H9 (cell line): ENCODE measurements around the gene KREMEN2. TPM values are rescaled to one million over a fixed set of nuclear protein-coding genes. Genes with fewer than 3 reads are reported as not detected.

ENCODE experiments used
- DNase-seq: peaks from one replicate; pipeline ENCODE4 v3.0.0-alpha.2; 2017
- H2AFZ ChIP-seq: one replicate; pipeline ENCODE4 v1.6.1; 2013; ENCODE audit warnings: mild to moderate bottlenecking, low read length, control low read depth, moderate library complexity
- H2AK5ac ChIP-seq: 2 replicates; pipeline ENCODE4 v1.6.1; 2013; ENCODE audit warnings: low read length, control low read depth, mixed read lengths; ENCODE audit not compliant: insufficient read length
- H2BK120ac ChIP-seq: one replicate; pipeline ENCODE4 v1.6.1; 2013; ENCODE audit warnings: low read depth, mild to moderate bottlenecking, low read length, control low read depth, inconsistent platforms; ENCODE audit not compliant: poor library complexity, severe bottlenecking
- H2BK12ac ChIP-seq: 2 replicates; pipeline ENCODE4 v1.6.1; 2013; ENCODE audit warnings: low read length, control low read depth, mixed read lengths, low read depth; ENCODE audit not compliant: insufficient read length
- H2BK15ac ChIP-seq: 2 replicates; pipeline ENCODE4 v1.6.1; 2013; ENCODE audit warnings: low read depth, low read length, control low read depth
- H2BK20ac ChIP-seq: one replicate; pipeline ENCODE4 v1.6.1; 2013; ENCODE audit warnings: low read depth, mild to moderate bottlenecking, low read length, control low read depth, inconsistent platforms; ENCODE audit not compliant: poor library complexity, severe bottlenecking
- H2BK5ac ChIP-seq: 2 replicates; pipeline ENCODE4 v1.6.1; 2013; ENCODE audit warnings: low read length, control low read depth, mixed read lengths; ENCODE audit not compliant: insufficient read length
- H3K14ac ChIP-seq: 2 replicates; pipeline ENCODE4 v1.6.1; 2013; ENCODE audit warnings: low read length, control low read depth; ENCODE audit not compliant: insufficient read depth
- H3K18ac ChIP-seq: 2 replicates; pipeline ENCODE4 v1.6.1; 2013; ENCODE audit warnings: low read depth, mild to moderate bottlenecking, mixed read lengths, low read length, control low read depth; ENCODE audit not compliant: insufficient read length
- H3K23ac ChIP-seq: 2 replicates; pipeline ENCODE4 v1.6.1; 2013; ENCODE audit warnings: low read length, control low read depth, mixed read lengths, low read depth; ENCODE audit not compliant: insufficient read length
- H3K23me2 ChIP-seq: 2 replicates; pipeline ENCODE4 v1.6.1; 2013; ENCODE audit warnings: low read depth, mild to moderate bottlenecking, mixed read lengths, low read length, control low read depth; ENCODE audit not compliant: insufficient read length, poor library complexity, severe bottlenecking
- H3K27ac ChIP-seq: 2 replicates; pipeline ENCODE4 v1.5.1; 2013; ENCODE audit warnings: low read length, control low read depth, mixed read lengths, low read depth; ENCODE audit not compliant: insufficient read length
- H3K27me3 ChIP-seq: 2 replicates; pipeline ENCODE4 v1.6.1; 2013; ENCODE audit warnings: low read length, control low read depth, inconsistent platforms; ENCODE audit not compliant: insufficient read depth
- H3K4ac ChIP-seq: 2 replicates; pipeline ENCODE4 v1.6.1; 2013; ENCODE audit warnings: low read depth, mild to moderate bottlenecking, control low read depth, inconsistent platforms, low read length, moderate library complexity
- H3K4me1 ChIP-seq: 2 replicates; pipeline ENCODE4 v1.6.1; 2013; ENCODE audit warnings: low read length, control low read depth, inconsistent platforms; ENCODE audit not compliant: insufficient read depth
- H3K4me2 ChIP-seq: 2 replicates; pipeline ENCODE4 v1.6.1; 2013; ENCODE audit warnings: low read length, control low read depth, mixed read lengths; ENCODE audit not compliant: insufficient read length, insufficient read depth
- H3K56ac ChIP-seq: 2 replicates; pipeline ENCODE4 v1.6.1; 2013; ENCODE audit warnings: low read depth, mild to moderate bottlenecking, mixed read lengths, low read length, control low read depth; ENCODE audit not compliant: insufficient read length
- H3K79me1 ChIP-seq: 2 replicates; pipeline ENCODE4 v1.6.1; 2013; ENCODE audit warnings: low read depth, mild to moderate bottlenecking, moderate library complexity, low read length, control low read depth, inconsistent platforms; ENCODE audit not compliant: insufficient read depth, poor library complexity, severe bottlenecking
- H3K79me2 ChIP-seq: 2 replicates; pipeline ENCODE4 v1.6.1; 2013; ENCODE audit warnings: low read length, control low read depth, inconsistent platforms; ENCODE audit not compliant: insufficient read depth
- H3K9ac ChIP-seq: 2 replicates; pipeline ENCODE4 v1.6.1; 2013; ENCODE audit warnings: low read length, control low read depth, mixed read lengths; ENCODE audit not compliant: insufficient read length; ENCODE audit errors: extremely low read depth
- H3K9me3 ChIP-seq: one replicate; pipeline ENCODE4 v1.6.1; 2013; ENCODE audit warnings: low read depth, low read length, inconsistent platforms; ENCODE audit not compliant: control insufficient read depth
- H3T11ph ChIP-seq: one replicate; pipeline ENCODE4 v1.6.1; 2013; ENCODE audit warnings: mild to moderate bottlenecking, low read length, control low read depth, inconsistent platforms
- H4K20me1 ChIP-seq: one replicate; pipeline ENCODE4 v1.6.1; 2013; ENCODE audit not compliant: control insufficient read depth, insufficient read length, insufficient read depth
- H4K5ac ChIP-seq: 2 replicates; pipeline ENCODE4 v1.6.1; 2013; ENCODE audit warnings: low read depth, mild to moderate bottlenecking, mixed read lengths, low read length, control low read depth; ENCODE audit not compliant: insufficient read length
- H4K8ac ChIP-seq: replicated peaks from 2 replicates; pipeline ENCODE4 v1.6.1; 2013; ENCODE audit warnings: low read length, control low read depth, mixed read lengths, low read depth; ENCODE audit not compliant: insufficient read length
- H4K91ac ChIP-seq: 2 replicates; pipeline ENCODE4 v1.6.1; 2013; ENCODE audit warnings: low read depth, mild to moderate bottlenecking, moderate library complexity, mixed read lengths, low read length, control low read depth; ENCODE audit not compliant: insufficient read length
- H3K27ac Mint-ChIP-seq, 3 experiments: 2 replicates in 2 of 3; 3 replicates in 1 of 3; pipeline ENCODE4 v1.8.0; 2020 to 2021; ENCODE audit warnings: mixed read lengths in 3 of 3, mild to moderate bottlenecking in 1 of 3, moderate library complexity in 1 of 3
- H3K27me3 Mint-ChIP-seq: 2 replicates; pipeline ENCODE4 v1.8.0; 2021; ENCODE audit warnings: low read depth, mild to moderate bottlenecking, moderate library complexity, mixed read lengths
- H3K36me3 Mint-ChIP-seq, 3 experiments: 2 replicates in 2 of 3; 3 replicates in 1 of 3; pipeline ENCODE4 v1.8.0; 2020 to 2021; ENCODE audit warnings: low read depth in 3 of 3, mixed read lengths in 3 of 3; ENCODE audit not compliant: insufficient read depth in 1 of 3
- H3K4me1 Mint-ChIP-seq, 2 experiments: 2 replicates each; pipeline ENCODE4 v1.8.0; 2020; ENCODE audit warnings: mixed read lengths in 2 of 2
- H3K4me3 Mint-ChIP-seq, 2 experiments: 2 replicates in 1 of 2; 3 replicates in 1 of 2; pipeline ENCODE4 v1.8.0; 2020 to 2021; ENCODE audit warnings: mild to moderate bottlenecking in 2 of 2, mixed read lengths in 2 of 2, moderate library complexity in 1 of 2
- H3K9me3 Mint-ChIP-seq, 2 experiments: 2 replicates in 1 of 2; 3 replicates in 1 of 2; pipeline ENCODE4 v1.8.0; 2020; ENCODE audit warnings: mild to moderate bottlenecking in 2 of 2, mixed read lengths in 2 of 2, moderate library complexity in 1 of 2
- CTCF ChIP-seq: fragments of 200-600 bp; sonication (generic); conservative IDR thresholded peaks from 3 replicates; pipeline ENCODE4 v1.8.0; 2021; ENCODE audit warnings: antibody characterized with exemption, mild to moderate bottlenecking
- WGBS: extraction: QIAGEN DNeasy Blood & Tissue Kit; methylation state at CpG from one replicate; pipeline ENCODE4 v1.1.7; 2013; ENCODE audit warnings: missing lambda C conversion rate, low lambda C conversion rate, mixed read lengths; ENCODE audit not compliant: insufficient read length; ENCODE audit errors: extremely low coverage; 5-methylcytosine and 5-hydroxymethylcytosine counted together
- total RNA-seq: library from RNA; stranded (reverse); gene quantifications from 2 replicates; pipeline ENCODE4 v1.2.1, GENCODE V29; 2021

The KREMEN2 gene
- total RNA-seq, 1 experiment from 2014 or later: 12.8 TPM

- peaks cover 10 to 26% (median 22%) of the 10 kb centered on the region in 3 experiments for H3K36me3 Mint-ChIP-seq
- H3K56ac ChIP-seq: no peak overlapping the region
- H4K8ac ChIP-seq: no peak overlapping the region
- no peak overlapping the region for H3K4me3 Mint-ChIP-seq
- H3K9me3 Mint-ChIP-seq: no peaks in the 10 kb centered on the region
- H3K4me2 ChIP-seq: no peak overlapping the region
- no peak overlapping the region for H3K27ac ChIP-seq
- H2BK15ac ChIP-seq: no peak overlapping the region
- no peaks in the 10 kb centered on the region for H3K27me3 ChIP-seq
- H3K4me1 Mint-ChIP-seq: no peaks in the 10 kb centered on the region
- H3T11ph ChIP-seq: no peak overlapping the region
- no peak overlapping the region for H2BK12ac ChIP-seq
- H3K14ac ChIP-seq: no peak overlapping the region
- H4K20me1 ChIP-seq: no peaks in the 10 kb centered on the region
- no peak overlapping the region for H3K9ac ChIP-seq
- no peak overlapping the region for H4K91ac ChIP-seq
- no peak overlapping the region for H2BK5ac ChIP-seq
- H3K27me3 Mint-ChIP-seq: no peaks in the 10 kb centered on the region
- H3K4ac ChIP-seq: no peak overlapping the region
- no peak overlapping the region for H2AK5ac ChIP-seq
- no peak overlapping the region for H4K5ac ChIP-seq
- H3K79me1 ChIP-seq: no peaks in the 10 kb centered on the region
- no peak for TF ChIP-seq CTCF
- no peaks in the 10 kb centered on the region for H3K23me2 ChIP-seq
- no peak overlapping the region for H2AFZ ChIP-seq
- H3K23ac ChIP-seq: no peak overlapping the region
- no peaks in the 10 kb centered on the region for H3K4me1 ChIP-seq
- H3K18ac ChIP-seq: no peak overlapping the region
- no peak overlapping the region for H2BK120ac ChIP-seq
- no peak overlapping the region for H2BK20ac ChIP-seq
- H3K9me3 ChIP-seq: no peaks in the 10 kb centered on the region
- no peak overlapping the region for H3K27ac Mint-ChIP-seq
- DNase-seq: no peak
- no CpG with 5 or more reads among the region's 24 CpGs for WGBS
- H3K79me2 ChIP-seq: no peaks in the 10 kb centered on the region
Measured at GRCh38 chr16:2937170-2937569, 26.9 kb upstream of the KREMEN2 start.
